Neuron (in vitro differentiated cells): ENCODE results near the gene MET.
"Not testable (repeated sequence)": the region's sequence is repeated elsewhere in the genome, so short reads cannot be mapped to it uniquely, and the experiment has no call there.

ENCODE experiments used
- H2AFZ ChIP-seq: one replicate; pipeline ENCODE4 v1.6.1; 2013; ENCODE audit warnings: low read depth, mild to moderate bottlenecking, inconsistent platforms, low read length, moderate library complexity
- H3K27me3 ChIP-seq: one replicate; pipeline ENCODE4 v1.6.1; 2013; ENCODE audit warnings: low read length; ENCODE audit not compliant: insufficient read depth
- H3K36me3 ChIP-seq: one replicate; pipeline ENCODE4 v1.6.1; 2013; ENCODE audit warnings: low read length; ENCODE audit not compliant: insufficient read depth
- H3K4me1 ChIP-seq: one replicate; pipeline ENCODE4 v1.6.1; 2013; ENCODE audit warnings: low read length; ENCODE audit not compliant: insufficient read depth
- H3K4me3 ChIP-seq: 2 replicates; pipeline ENCODE4 v1.5.1; 2013; ENCODE audit warnings: mild to moderate bottlenecking, low read length, moderate library complexity
- H3K9me3 ChIP-seq: one replicate; pipeline ENCODE4 v1.6.1; 2013; ENCODE audit warnings: low read length

MET gene

GRCh38 chr7:116810267-116811116, 138.5 kb downstream of the MET start:
- no peaks in the 10 kb centered on the region for H3K36me3 ChIP-seq
- no peaks in the 10 kb centered on the region for H3K9me3 ChIP-seq
- H3K27me3 ChIP-seq: peaks cover 3% of the 10 kb centered on the region
- H2AFZ ChIP-seq: no peak overlapping the region
- H3K4me3 ChIP-seq: no peak overlapping the region
- H3K4me1 ChIP-seq: no peaks in the 10 kb centered on the region

- no peak overlapping the region for H2AFZ ChIP-seq
- peaks cover 3% of the 10 kb centered on the region for H3K27me3 ChIP-seq
- H3K4me3 ChIP-seq: no peak overlapping the region
- H3K9me3 ChIP-seq: no peaks in the 10 kb centered on the region
- H3K4me1 ChIP-seq: no peaks in the 10 kb centered on the region
- no peaks in the 10 kb centered on the region for H3K36me3 ChIP-seq
Measured at GRCh38 chr7:116811768-116812167, 139.8 kb downstream of the MET start.

- Histone ChIP-seq H2AFZ (no peak overlapping the region), H3K4me1 (no peaks in the 10 kb centered on the region), H3K4me3 (no peak overlapping the region), H3K27me3 (peaks cover 7% of the 10 kb centered on the region), H3K36me3 (no peaks in the 10 kb centered on the region), H3K9me3 (no peaks in the 10 kb centered on the region)
Measured at GRCh38 chr7:116812860-116813259, 140.9 kb downstream of the MET start.

GRCh38 chr7:116813371-116813770, 141.4 kb downstream of the MET start:
- H3K4me3 ChIP-seq, H3K4me1 ChIP-seq, H3K36me3 ChIP-seq, H3K9me3 ChIP-seq, H3K27me3 ChIP-seq, H2AFZ ChIP-seq: not testable (repeated sequence)

GRCh38 chr7:116815041-116815440, 143.0 kb downstream of the MET start:
- Histone ChIP-seq H3K4me3 (no peak overlapping the region), H3K4me1 (no peaks in the 10 kb centered on the region), H3K9me3 (no peaks in the 10 kb centered on the region), H3K36me3 (no peaks in the 10 kb centered on the region), H2AFZ (no peak overlapping the region), H3K27me3 (peaks cover 7% of the 10 kb centered on the region)

- no peak overlapping the region for H2AFZ ChIP-seq
- H3K36me3 ChIP-seq: no peaks in the 10 kb centered on the region
- no peaks in the 10 kb centered on the region for H3K9me3 ChIP-seq
- peaks cover 4% of the 10 kb centered on the region for H3K27me3 ChIP-seq
- H3K4me3 ChIP-seq: no peak overlapping the region
- no peaks in the 10 kb centered on the region for H3K4me1 ChIP-seq
Measured at GRCh38 chr7:116820149-116820548, 148.2 kb downstream of the MET start.

- H2AFZ ChIP-seq, H3K36me3 ChIP-seq, H3K27me3 ChIP-seq, H3K4me1 ChIP-seq, H3K4me3 ChIP-seq, H3K9me3 ChIP-seq: not testable (repeated sequence)
Measured at GRCh38 chr7:116821647-116822046, 149.7 kb downstream of the MET start.

- Histone ChIP-seq H3K36me3 (no peaks in the 10 kb centered on the region), H3K9me3 (no peaks in the 10 kb centered on the region), H3K4me1 (no peaks in the 10 kb centered on the region), H3K27me3 (no peaks in the 10 kb centered on the region), H3K4me3 (no peak overlapping the region), H2AFZ (no peak overlapping the region)
Measured at GRCh38 chr7:116824449-116824848, 152.5 kb downstream of the MET start.

- H3K4me1 ChIP-seq: no peaks in the 10 kb centered on the region
- no peaks in the 10 kb centered on the region for H3K36me3 ChIP-seq
- H3K27me3 ChIP-seq: no peaks in the 10 kb centered on the region
- H2AFZ ChIP-seq: no peak overlapping the region
- no peak overlapping the region for H3K4me3 ChIP-seq
- no peaks in the 10 kb centered on the region for H3K9me3 ChIP-seq
Measured at GRCh38 chr7:116828281-116828680, 156.3 kb downstream of the MET start.

- H3K4me1 ChIP-seq: no peaks in the 10 kb centered on the region
- H3K4me3 ChIP-seq: no peak overlapping the region
- no peak overlapping the region for H2AFZ ChIP-seq
- no peaks in the 10 kb centered on the region for H3K36me3 ChIP-seq
- no peaks in the 10 kb centered on the region for H3K9me3 ChIP-seq
- no peaks in the 10 kb centered on the region for H3K27me3 ChIP-seq
Measured at GRCh38 chr7:116829041-116829440, 157.0 kb downstream of the MET start.

GRCh38 chr7:116829493-116829892, 157.5 kb downstream of the MET start:
- Histone ChIP-seq H3K4me3 (no peak overlapping the region), H3K9me3 (no peaks in the 10 kb centered on the region), H2AFZ (no peak overlapping the region), H3K36me3 (no peaks in the 10 kb centered on the region), H3K27me3 (no peaks in the 10 kb centered on the region), H3K4me1 (no peaks in the 10 kb centered on the region)

- no peak overlapping the region for H2AFZ ChIP-seq
- H3K4me3 ChIP-seq: no peak overlapping the region
- no peaks in the 10 kb centered on the region for H3K36me3 ChIP-seq
- H3K4me1 ChIP-seq: no peaks in the 10 kb centered on the region
- no peaks in the 10 kb centered on the region for H3K27me3 ChIP-seq
- no peaks in the 10 kb centered on the region for H3K9me3 ChIP-seq
Measured at GRCh38 chr7:116832692-116833091, 160.7 kb downstream of the MET start.

GRCh38 chr7:116834815-116835504, 163.0 kb downstream of the MET start:
- Histone ChIP-seq H2AFZ (no peak overlapping the region), H3K9me3 (no peaks in the 10 kb centered on the region), H3K36me3 (no peaks in the 10 kb centered on the region), H3K4me1 (no peaks in the 10 kb centered on the region), H3K4me3 (no peak overlapping the region), H3K27me3 (no peaks in the 10 kb centered on the region)
